GM21825 (cell line): Measurements from ENCODE around the gene CACHD1.
"Not testable (repeated sequence)": the region's sequence is repeated elsewhere in the genome, so short reads cannot be mapped to it uniquely, and the experiment has no call there.

Experiments
- ATAC-seq: cut with Tn5 transposase; IDR thresholded peaks from one replicate; pipeline ENCODE4 v1.9.1; 2021; ENCODE audit warnings: mild to moderate bottlenecking, moderate library complexity; ENCODE audit not compliant: unreplicated experiment

Gene CACHD1

DNA sequence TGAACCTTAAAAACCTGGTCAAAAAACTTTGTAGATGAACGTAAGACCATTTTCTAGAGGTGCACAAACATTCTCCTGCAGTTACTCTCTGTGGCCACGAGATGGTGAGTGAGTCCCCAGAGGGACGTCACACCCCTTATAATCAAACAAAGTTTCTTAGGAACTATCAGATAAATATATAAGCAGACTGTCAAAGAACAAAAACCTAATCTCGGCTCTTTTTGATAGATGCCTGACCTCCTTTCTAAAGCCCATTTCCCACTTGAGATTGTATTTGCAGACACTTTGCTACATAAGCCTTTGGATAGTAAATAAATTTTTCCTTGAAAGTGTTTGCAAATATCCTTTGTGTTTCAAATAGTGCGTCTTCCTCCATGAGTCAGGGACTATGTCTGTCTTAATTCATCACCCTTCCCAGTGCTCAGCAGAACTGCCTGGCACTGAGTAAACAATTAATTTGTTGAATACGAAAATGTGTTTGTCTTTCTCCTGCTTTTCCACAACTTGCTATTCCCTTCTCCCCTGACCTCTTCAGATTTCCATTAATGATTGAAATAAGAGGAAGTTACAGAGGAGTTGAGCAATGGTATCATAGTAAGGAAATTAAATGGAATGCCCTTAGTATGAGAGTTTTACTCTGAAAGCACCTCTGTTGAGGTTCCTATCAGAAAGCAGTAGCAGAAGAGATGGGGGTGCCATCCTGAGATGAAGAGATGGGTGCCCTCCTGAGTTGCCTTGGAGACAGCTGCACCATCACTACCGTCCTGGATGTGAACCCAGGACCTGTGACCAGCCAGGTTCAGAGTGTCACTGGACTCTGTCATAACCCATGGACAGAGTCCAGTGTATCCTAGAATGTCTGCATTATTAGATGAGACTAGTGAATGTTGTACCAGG is 217.1 kb downstream of the CACHD1 start:
- no peak for ATAC-seq

- ATAC-seq, result no peak
These were observed 217.9 kb downstream of the CACHD1 start for GRCh38 chr1:64687725-64688327.

DNA sequence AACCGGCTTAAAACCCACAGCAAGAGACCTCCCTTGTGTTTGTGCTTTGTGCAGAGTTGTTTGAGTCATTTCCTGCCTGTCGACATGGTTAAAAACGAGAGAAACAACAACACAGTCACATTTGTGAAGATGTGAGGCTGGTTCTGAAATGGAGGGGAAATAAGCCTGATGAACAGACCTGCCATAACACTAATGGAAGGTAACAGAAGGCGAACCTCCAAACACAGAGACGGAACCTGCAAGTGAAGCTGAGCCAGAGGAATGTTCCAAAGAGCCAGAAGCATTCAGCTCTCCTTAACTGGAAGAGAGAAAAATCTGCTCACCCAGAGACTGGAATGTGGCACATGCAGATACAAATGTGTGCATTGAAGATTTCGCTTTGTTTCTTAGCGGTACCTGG is 221.7 kb downstream of the CACHD1 start:
- no peak for ATAC-seq

DNA sequence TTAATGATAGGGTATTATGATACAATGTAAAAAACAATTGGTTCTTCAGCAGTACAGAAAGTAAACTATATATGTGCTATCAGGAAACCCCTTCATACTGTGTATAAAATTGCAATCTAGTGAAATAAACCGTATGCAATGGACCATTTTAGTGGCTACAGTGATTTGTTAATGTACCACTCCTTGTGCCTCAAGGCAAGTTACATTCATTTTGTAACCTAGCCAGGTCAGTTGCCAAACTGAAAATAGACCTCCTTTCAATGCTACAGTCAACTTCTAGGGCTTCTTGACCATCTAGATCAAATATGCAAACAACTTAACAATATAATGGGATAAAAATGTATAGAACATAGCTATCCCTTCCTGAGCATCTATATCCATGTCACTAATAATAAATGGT is 223.0 kb downstream of the CACHD1 start:
- no peak for ATAC-seq

- no peak for ATAC-seq
These were observed 223.5 kb downstream of the CACHD1 start for GRCh38 chr1:64693406-64693805.

GRCh38 chr1:64696879-64697278 is 226.9 kb downstream of the CACHD1 start:
- ATAC-seq, result no peak

DNA sequence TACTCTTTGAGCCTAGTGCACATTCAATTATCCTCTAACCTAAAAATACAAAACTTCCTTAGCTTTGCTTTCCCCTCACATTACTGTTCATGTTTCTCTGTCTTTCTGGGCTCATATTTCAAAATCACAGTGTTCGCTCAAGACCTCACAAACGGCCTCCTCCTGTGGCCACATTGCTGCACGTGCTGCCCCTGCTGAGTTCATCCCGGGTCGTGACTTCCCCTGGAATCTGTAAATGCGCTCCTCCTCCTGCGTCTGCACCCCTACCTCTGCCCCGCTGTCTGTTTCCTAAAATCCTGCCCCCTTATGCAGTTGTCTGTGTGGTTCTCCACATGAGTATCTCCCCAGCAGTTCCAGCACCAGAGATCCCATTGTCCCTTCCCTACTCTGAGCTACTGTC is 229.4 kb downstream of the CACHD1 start:
- ATAC-seq, result no peak

- ATAC-seq, result no peak
These were observed 231.1 kb downstream of the CACHD1 start for GRCh38 chr1:64701071-64701470.

DNA sequence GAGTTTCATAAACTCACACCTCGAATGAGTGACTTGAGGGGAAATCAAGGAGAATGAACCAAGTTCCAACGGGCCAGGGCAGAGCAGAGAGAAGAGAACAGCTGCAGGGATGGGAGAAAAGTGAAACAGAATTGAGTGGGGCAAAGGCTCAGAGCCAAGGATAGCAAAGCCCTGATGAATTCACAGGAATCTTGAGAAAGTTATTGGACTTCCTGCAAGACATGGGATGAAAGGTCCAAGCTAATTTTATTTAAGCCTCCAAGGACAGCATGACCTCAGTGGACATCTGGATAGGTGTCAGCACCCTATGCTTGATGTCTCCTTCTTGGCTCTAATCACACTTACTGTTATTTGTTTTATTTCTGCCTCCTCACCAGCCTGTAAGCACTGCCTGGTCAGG is 232.0 kb downstream of the CACHD1 start:
- ATAC-seq, result no peak

GRCh38 chr1:64702670-64703069 is 232.7 kb downstream of the CACHD1 start:
- not testable (repeated sequence) for ATAC-seq

- no peak for ATAC-seq
These were observed 233.7 kb downstream of the CACHD1 start for GRCh38 chr1:64703600-64703999.

DNA sequence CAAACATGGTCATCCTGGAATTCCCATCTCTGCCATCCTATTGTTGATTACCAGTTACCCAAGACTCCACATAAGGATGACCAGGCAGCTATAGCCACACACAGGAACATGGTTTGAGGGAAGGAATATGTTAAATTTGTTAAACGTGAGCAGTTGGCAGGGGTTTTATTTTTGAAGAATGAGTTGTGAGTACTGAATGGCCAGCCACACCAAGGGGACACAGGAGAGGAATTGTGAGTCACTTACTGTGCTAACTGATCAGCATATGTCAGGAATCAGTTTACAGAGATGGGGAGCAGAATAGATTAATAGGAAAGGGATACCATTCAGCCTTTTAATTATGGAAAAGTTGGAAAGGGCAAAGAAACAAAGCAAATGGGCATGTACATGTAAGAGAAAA is 235.7 kb downstream of the CACHD1 start:
- ATAC-seq, result no peak

GRCh38 chr1:64711266-64711665 is 241.3 kb downstream of the CACHD1 start:
- ATAC-seq, result no peak

- ATAC-seq, result no peak
These were observed 242.1 kb downstream of the CACHD1 start for GRCh38 chr1:64712049-64712448.

- no peak for ATAC-seq
These were observed 245.3 kb downstream of the CACHD1 start for GRCh38 chr1:64715186-64715585.

DNA sequence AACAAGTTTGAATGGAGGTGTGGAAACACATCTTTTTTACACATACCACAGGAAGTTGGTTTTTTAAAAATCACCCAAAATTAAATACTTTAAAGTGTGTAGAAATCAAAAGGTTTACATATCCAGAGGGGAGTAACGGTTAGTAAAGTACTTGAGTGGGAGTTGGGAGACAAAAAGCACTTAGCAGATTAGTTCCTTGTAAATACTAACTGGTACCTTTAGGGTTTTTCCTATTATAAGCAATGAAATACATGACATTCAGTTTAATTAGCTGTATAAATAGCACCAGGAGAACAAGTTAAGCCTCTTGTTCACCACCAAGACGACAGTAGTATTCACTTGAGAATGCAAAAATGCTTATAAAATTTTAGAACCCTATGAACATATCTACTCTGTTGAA is 251.2 kb downstream of the CACHD1 start:
- no peak for ATAC-seq

DNA sequence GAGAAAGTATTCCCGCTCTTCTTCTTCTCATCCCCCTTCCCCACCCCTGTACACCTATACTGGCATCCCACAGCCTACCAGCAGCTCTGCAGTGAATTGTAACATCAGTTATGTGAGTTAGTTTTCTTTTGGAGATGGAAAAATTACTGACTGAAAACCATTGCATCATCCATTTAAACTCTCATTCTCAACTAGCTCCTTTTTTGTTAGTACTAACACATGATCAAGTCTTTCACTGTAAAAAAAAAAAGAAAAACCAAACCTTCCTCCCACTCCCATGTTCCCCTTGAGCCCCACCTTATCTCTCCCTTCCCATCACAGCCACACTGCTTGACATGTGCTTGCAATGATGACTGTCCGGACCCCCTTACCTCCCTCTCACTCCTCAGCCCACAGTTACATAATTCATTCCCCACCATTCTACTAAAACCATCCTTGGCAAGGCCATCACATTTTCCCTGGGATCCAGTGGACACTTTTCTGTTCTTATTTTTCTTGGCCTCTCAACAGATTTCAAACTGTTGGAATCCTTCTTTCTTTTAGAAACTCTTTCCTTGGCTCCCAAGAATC is 251.7 kb downstream of the CACHD1 start:
- no peak for ATAC-seq

- no peak for ATAC-seq
These were observed 257.9 kb downstream of the CACHD1 start for GRCh38 chr1:64727861-64728260.

- ATAC-seq, result no peak
These were observed 263.8 kb downstream of the CACHD1 start for GRCh38 chr1:64733581-64734286.

DNA sequence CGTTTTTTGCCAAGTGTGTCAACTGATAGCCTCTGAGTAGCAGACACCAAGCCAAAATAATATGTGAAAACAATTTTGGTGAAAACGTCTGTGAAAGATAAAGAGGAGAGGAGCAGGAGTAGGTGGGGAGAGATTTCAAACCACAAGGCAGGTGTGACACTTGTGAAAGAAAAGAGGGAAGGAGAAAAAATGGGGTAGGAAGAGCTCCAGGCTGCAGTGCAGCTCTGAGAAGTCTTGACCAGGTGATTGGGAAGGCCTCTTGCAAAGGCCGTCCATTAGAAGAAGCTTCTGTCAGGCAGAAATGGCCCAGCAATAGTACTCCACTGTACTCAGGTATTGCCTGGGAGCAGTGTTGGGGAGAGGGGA is 264.3 kb downstream of the CACHD1 start:
- ATAC-seq, result no peak

DNA sequence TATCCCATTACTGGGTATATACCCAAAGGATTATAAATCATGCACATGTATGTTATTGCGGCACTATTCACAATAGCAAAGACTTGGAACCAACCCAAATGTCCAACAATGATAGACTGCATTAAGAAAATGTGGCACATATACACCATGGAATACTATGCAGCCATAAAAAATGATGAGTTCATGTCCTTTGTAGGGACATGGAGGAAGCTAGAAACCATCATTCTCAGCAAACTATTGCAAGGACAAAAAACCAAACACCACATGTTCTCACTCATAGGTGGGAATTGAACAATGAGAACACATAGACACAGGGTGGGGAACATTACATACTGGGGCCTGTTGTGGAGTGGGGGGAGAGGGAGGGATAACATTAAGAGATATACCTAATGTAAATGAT is 270.8 kb downstream of the CACHD1 start:
- not testable (repeated sequence) for ATAC-seq
